ENCODE data around the gene MAP3K3.

The MAP3K3 gene

DNA sequence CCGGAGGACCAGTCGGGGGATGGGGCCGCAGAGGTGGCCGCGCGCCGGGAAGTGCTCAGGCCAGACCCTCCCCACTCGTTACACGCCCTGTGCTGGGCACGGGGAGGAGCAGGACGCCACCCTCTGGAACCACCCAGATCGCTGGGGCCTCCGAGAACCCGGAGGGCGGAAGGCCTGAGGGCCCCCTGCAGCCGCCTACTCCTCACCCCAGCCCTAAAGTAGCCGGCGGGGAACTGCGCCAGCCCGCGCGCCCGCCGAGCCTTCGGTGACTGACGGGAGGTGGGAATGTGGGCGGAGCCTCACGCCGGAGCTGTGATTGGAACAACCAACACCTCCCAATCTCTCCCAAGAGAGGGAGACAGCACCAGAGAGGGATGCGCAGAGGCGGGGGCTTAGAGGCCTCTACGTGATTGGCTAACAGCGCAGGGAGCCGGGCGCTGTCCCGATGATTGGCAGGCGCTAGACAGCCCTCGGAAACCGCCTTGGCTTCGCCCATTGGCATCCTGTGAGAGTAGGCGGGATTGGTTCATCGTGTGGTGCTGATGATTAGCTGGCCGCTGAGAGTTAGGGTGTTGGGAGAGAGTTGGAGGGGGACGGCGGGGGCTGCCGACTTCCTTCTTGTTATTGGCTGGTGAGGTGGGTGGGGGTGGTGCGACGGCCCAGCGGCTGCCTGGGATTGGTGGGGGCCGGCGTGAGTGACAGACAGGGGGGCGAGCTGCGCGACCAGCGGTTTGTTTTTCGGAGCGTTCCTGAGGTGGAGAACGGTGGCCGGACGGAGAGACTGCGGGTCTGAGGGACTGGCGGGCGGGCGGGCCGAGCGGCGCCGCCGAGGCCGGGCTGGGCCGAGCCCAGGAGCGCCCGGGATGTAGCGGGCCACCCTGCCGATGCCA lies at the start of gene MAP3K3:
TSS of gene MAP3K3 (plus strand) at position 734 of the 890 bp plus-strand sequence. CDS start 343 bp downstream, outside the sequence.
- peak; percentile 94 for FAIRE-seq

DNA sequence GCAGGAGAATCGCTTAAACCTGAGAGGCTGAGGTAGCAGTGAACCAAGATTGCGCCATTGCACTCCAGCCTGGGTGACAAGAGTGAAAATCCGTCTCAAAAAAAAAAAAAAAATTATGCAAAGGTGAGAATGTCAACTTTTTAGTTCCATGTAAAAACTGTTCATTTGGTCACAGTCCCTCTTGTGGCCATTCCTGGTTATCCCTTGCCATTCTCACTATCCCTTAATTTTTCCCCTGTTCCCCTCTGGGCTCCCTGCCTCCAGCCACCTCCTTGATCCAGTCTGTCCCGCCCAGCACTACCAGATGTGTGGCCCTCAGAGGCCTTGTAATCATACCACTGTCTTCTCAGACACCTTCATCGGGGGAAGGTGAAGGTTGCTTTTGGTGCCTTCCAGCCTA lies 48.6 kb upstream of the MAP3K3 start:
- no peak for FAIRE-seq

DNA sequence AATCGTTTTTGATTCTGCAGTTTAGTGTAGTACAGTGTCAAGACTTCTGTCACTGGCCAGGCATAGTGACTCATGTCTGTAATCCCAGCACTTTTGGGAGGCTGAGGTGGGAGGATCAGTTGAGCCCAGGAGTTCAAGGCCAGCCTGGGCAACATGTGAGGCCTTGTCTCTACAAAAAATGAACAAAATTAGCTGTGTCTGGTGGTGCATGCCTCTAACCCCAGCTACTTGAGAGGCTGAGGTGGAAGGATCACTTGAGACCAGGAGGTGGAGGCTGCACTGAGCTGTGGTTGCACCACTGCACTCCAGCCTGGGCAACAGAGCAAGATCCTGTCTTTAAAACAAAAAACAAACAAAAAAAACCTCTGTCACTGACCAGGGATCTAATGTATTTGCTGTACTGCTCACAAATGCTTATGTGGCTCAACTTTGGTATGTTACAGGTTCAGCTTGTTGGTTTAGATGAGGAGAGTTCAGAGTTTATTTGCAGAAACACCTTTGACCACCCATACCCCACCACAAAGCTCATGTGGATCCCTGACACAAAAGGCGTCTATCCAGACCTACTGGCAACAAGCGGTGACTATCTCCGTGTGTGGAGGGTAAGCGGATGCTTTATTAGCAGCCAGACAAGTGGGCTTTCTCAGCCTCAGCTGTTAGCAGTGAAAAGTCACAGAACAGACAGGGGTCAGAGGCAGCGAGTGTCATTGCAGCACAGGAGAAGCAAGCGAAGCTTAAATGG lies 44.0 kb upstream of the MAP3K3 start:
- no peak for FAIRE-seq

DNA sequence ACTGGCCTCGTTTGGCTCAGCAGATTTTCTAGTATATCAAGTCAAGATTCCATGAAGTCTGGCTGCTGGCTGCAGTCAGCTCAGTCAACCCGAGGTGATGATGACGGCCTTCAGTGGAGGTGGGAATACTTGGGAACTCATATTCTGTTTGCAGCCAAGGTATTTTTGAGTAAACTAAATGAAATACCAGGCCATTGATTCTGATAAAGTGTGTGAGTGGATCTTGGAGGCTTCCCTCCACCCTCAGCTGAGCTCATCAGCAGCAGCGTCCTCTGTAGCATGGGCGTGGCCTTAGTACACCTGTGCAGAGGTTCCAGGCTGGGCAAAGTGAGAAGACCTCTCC lies 43.5 kb upstream of the MAP3K3 start:
- FAIRE-seq = no peak

DNA sequence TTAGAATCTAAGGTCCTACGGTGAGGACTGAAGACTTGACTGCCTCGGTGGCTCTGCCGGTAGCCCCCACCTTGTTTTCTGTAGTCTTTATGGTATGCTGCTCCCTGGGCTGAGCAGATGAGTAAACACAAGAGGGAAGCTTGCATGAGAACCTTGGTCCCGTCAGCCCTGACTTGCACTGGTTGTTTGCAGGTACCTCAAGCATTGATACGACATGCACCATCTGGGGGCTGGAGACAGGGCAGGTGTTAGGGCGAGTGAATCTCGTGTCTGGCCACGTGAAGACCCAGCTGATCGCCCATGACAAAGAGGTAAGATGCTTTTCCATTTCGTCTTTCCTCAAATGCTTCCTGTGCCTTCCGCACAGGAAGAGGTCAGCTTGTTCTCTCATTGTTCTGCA lies 42.6 kb upstream of the MAP3K3 start:
- FAIRE-seq = no peak

DNA sequence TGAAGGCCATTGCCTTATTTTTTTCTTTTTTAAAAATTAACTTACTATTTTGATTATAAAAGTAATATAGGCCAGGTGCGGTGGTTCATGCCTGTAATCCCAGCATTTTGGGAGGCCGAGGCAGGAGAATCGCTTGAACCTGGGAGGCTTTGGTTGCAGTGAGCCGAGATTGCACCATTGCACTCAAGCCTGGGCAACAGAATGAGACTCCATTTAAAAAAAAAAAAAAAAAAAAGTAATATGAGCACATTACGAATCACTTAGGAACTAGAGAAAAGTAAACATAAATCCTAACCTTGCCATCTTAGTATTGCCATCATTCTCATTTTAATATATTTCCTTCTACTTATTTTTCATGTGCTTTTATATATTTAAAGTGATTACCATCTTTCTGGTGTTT lies 34.4 kb upstream of the MAP3K3 start:
- no peak for FAIRE-seq

DNA sequence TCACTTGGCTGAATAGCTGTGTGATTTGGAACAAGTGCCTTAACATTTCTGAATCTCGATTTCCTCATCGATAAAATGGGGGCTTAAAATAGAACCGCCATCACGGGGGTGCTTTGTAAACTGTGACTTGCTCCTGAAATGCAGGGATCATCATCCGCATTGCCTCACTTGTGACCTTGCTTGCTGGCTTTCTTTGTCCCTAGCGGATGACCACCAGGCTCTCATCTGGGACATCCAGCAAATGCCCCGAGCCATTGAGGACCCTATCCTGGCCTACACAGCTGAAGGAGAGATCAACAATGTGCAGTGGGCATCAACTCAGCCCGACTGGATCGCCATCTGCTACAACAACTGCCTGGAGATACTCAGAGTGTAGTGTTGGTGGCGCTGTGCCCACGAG lies 33.4 kb upstream of the MAP3K3 start:
- no peak for FAIRE-seq

DNA sequence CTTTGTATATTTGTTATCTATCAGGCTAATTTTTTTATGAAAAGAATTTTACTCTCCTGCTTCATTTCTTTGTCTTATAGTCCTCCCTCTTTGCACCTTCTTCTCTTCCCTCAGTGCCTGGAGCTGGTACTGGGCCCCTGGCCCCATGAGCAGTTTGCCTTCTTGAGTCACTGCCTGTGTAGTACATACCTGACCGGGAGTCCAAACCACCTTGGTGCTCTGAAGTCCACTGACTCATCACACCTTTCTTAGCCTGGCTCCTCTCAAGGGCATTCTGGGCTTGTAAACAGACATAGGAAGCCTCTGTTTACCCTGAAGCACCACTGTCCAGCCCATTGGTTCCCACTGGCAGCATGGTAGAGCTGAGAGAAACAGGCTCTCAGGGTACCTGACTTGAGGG lies 32.6 kb upstream of the MAP3K3 start:
- FAIRE-seq = no peak

DNA sequence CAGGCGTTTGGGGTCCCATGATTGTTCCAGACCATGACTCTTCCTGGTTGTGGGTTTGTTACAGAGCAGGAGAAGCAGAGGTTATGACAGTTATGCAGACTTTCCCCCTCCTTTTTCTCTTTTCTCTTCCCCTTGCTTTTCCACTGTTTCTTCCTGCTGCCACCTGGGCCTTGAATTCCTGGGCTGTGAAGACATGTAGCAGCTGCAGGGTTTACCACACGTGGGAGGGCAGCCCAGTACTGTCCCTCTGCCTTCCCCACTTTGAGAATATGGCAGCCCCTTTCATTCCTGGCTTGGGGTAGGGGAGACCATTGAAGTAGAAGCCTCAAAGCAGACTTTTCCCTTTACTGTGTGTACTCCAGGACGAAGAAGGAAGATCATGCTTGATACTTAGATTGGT lies 29.4 kb upstream of the MAP3K3 start:
- no peak for FAIRE-seq

DNA sequence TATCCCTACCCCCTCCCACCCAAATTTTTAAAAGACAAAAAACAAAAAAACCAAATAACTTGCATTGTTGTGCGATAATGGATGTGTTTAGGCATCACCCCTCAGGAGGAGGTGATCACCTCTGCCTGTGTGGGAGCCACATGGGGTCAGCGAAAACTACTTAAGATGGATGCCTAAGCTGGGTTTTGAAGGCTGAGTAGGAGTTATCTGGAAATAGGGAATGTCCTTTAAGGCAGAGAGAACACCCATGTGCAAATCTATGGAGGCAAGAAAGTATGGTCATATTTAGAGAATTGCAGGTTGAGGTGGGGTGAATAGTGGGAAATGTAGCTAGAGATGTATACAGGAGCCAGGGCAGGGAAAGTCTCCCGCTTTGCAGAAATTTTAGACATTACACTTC lies 27.1 kb upstream of the MAP3K3 start:
- FAIRE-seq = no peak

DNA sequence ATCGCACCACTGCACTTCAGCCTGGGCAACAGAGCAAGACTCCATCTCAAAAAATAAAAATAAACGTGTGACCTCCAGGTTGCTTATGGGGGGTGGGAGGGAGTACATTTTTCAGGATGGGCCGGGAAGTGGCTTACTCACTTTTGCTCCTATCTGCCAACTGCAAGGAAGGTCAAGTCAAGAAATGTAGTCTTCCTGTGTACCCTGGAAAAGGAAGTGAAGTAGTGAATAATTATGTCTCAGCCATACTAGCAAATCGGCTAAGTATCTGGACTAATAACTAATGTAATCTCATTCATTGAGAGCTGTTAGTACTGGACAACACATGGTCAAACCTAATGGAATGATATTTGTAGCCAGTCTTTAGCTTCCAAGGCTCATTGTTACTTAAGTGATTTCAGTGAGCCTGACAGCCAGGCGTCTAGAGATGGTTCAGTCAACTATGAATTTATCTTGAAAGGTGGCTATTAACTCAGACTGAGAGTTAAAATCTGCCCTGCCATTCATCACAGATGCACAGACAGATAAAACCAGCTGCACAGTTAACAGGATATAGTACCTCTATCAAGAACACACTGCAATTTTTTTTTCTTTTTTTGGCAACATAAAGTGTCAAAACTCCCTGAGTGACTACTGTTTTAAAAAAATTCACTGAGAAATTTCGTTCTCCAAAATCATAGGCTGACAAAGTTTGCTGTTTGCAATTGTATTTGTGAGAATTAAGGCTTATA lies 25.2 kb upstream of the MAP3K3 start:
- FAIRE-seq = no peak

DNA sequence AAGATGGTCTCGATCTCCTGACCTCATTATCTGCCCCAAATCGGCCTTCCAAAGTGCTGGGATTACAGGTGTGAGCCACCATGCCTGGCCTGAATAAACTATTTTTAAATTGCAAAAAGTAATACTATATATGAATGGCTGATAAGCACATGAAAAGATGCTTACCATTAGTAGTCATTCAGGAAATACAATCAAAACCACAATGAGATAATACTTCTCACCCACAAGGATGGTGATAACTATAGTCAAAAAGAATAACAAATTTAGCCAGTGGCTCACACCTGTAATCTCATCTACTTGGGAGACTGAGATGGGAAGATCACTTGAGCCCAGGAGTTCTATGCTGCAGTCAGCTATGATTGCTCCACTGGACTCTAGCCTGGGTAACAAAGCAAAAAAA lies 23.9 kb upstream of the MAP3K3 start:
- no peak for FAIRE-seq

DNA sequence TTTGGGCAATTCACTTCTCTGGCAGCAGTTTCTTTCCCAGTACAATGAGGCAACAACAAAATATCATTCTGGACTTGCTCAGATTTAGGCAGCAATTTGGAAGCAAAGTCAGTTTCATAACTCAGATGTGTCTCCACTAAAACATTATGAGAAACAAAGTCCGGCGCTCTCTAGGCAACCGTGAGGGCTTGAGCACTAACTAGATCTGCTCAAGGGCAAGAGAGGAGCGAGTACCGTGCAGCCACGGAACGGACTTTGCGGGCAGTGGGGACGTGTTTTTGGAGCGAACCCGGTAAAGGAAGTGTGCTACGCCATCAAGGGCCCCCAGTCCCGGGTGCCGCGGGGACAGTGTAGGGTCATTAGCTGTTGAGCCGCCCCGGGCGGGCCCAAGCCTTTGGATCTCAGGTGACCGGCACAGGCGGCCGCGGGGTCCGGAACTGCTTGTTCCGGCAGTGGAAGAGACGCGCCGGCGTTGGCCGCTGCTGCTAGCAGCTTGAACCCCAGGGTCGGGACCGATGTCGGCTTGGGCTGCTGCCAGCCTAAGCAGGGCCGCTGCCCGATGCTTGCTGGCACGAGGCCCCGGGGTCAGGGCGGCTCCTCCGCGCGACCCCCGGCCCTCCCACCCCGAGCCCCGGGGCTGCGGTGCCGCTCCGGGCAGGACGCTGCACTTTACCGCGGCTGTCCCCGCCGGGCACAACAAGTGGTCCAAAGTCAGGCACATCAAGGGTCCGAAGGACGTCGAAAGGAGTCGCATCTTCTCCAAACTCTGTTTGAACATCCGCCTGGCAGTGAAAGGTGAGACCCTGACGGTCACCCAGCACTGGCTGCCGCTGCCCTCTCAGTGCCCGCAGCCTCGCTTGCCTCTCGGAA lies 21.4 kb upstream of the MAP3K3 start, which contains the start of gene TACO1:
TSS of gene TACO1 (plus strand) at position 327 of the 870 bp plus-strand sequence. CDS start at position 516, 189 bp downstream.
- FAIRE-seq = no peak

DNA sequence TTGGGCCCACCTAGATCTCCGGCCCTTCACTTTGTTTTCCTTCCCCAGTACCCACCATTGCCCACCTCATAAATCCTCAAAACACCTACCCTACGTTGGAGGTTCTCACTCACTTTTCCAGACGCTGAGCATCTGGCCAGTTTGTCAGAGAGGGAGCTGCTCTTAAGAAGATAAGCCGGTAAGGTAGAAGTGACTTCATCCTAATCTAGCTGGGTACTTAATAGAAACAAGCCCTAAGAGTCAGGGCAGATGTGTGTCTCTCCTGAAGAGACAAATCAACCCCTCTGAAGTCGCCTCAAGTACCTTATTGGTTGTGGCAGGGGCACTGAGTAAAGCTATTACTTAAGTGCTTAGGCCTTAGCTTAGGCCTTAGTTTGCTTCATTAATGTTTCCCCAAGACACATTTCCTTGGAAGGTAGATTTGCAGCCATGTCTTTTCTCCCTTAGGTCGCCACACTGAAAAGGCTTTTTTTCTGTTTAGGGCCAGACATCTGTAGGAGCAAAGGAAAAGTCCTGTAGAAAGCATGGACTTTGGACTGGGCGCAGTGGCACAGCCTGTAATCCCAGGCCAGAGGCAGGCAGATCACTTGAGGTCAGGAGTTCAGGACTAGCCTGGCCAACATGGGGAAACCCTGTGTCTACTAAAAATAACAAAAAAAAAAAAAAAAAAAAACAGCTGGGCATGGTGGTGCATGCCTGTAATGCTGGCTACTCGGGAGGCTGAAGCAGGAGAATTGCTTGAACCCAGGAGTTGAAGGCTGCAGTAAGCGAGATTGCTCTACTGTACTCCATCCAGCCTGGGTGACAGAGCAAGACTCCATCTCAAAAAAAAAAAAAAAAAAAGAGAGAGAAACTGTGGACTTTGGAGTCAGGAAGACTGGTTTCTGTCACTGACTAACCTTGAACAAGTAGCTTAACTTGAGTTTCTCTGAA lies 20.5 kb upstream of the MAP3K3 start:
- no peak for FAIRE-seq

DNA sequence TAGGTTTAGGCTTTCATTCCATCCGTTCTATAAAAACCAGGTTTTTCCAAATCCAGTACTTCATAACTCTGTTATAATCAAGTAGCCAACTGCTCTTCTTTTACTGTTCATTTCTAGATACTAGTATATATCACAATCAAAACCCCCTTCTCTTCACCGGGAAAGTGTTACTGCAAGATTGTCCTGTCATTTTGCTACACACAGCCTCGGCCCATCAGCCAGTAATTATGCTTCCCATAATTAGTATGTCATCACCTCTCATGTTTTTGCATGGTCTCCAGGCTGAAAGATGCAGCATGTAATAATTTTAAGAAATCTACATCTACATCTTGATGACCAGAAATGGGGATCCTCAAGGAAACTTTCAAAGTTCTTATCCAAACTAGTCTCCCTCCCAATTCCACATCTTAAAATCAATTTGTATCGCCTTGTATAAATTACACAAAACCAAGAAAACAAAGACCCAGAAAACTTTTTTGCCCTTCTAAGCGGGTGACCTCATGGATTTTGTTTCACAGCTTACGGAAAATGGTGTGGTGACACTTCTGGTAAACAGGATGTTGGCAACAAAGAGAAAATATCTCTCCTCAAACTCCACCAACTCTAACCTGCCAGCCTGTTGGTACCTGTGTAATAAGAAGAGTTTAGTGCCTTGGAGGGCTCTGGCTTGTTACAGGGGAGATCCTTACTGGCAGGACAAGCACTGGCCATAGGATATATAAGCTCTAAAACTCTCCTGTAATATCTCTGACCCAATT lies 12.2 kb upstream of the MAP3K3 start:
- no peak for FAIRE-seq

DNA sequence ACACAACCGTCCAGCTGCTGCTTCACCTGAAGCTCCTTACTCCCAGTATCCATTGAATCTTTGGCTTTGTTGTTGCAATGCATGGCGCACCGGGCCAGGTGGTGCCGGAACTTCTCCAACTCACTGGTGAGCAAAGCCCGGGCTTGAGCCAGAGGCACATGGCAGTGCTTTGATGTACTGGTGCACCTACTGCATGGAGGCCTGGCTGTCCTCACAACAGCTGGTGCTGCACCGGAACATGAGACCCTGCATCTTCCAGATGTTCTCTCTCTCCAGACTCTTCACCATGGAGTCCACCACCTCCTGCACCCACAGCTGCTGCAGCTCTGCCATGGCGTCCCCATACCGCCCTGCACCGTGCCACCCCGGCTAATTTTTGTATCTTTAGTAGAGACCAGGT lies 11.4 kb upstream of the MAP3K3 start:
- no peak for FAIRE-seq

DNA sequence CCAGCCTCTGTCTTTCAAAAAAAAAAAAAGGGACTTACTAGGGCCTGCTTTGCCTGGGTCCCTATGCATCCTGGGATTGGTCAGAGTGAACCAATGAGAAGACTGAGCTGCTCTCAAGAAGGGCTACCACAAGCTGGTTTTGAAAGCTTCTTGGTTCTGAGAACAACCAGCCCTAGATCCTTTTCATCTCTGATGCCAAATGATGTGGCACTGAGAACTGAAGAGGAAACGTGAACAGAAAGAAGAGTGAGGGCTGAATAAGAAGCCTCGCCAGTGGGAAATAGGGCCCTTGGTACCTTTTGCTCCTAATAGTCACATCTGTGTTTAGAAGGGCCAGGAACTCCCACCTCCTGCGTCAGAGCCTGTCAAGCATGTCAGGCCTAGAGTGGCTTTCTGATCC lies 10.9 kb upstream of the MAP3K3 start:
- FAIRE-seq = no peak

DNA sequence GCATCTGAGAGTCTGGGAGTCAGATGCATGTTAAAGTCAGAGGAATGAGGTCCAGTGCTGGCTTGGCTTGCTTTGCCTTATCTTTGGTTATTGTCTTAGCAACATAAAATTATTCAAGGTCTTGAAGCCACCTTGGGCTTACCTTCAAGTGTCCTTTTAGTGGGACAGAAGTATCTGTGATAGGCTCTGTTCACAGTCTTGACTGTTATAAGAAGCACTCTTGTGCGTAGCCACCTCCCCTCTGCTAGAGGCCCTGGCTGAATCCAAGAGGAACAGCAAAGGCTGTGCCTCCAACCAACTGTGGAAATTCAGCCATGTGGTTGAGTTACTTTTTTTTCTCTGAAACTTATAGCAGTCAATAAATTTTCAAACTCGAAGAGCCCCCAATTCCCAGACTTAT lies 8.6 kb upstream of the MAP3K3 start:
- no peak for FAIRE-seq

DNA sequence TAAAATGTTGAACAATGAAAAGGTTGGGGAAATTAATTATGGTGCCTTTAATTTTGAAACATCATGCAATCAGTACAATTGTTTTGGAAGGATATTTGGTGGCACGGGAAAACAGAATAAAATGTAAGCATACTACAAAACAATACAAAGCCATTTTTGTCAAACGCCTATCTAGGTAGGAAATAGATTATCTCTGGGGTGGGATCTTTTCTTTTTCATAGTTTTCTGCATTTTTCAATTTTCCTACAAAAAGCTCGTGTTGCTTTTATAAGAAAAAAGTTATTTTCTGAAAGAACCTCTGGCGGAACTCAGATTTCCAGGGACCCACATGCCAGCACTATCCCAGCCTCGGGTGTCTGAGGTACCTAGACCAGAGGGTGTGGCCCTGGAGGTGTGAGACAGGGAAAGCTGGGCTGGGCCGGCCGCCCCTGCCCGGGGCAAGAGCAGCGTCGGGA lies 961 bp upstream of the MAP3K3 start:
- no peak for FAIRE-seq

DNA sequence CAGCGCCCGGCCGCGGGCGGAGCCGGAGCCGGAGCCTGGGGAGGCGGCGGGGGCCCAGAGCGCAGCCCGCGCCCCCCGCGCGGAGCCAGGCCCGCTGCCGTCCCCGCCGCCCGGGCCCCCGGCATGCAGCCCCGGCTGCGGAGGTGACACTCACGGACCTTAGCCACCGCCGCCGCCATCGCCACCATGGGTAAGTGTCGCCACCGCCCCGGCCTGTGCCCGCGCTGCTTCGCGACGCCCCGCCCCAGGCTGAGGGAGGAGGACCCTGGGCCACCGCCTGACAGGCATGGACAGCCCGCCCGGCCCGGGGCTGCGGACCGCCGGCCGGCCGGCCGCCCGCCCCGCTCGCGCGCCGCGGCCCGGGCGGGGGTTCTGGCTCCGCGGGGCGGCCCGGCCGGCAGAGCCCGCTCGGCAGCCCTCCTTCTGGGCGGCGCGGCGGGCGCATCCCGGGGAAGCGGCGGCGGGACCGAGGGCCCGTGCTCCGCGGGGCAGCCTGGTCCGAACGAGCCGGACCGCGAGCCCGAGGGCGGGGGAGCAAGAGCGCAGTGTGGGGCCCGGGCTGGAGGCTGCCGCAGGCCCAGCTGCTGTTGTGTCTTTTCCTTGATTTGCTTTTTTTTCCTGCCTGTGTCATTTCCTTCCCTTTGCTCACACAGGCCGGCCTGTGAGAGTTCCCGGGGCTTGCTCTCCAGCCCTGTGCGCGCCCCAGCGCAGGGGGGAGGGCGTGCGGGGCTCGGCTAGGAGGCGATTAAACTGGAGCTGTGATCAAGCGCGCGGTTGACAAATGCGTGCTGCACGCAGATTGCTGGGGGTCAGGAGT lies 565 bp downstream of the MAP3K3 start:
- no peak for FAIRE-seq
